Duodenal mucosa (tissue), 2 donors: ENCODE results near the gene PIGN.
"Not testable (repeated sequence)": the region's sequence is repeated elsewhere in the genome, so short reads cannot be mapped to it uniquely, and the experiment has no call there.

Source experiments
- H3K27ac ChIP-seq: one replicate; pipeline ENCODE4 v1.7.0; 2013; ENCODE audit warnings: low read depth, low read length
- H3K27me3 ChIP-seq, 2 donors: one replicate each; pipeline ENCODE4 v1.7.0; 2013; ENCODE audit warnings: low read length in 2 of 2, control low read depth in 1 of 2; ENCODE audit not compliant: insufficient read depth in 2 of 2, control insufficient read depth in 1 of 2
- H3K36me3 ChIP-seq, 2 donors: one replicate each; pipeline ENCODE4 v1.7.0; 2013; ENCODE audit warnings: low read length in 2 of 2, control low read depth in 1 of 2; ENCODE audit not compliant: insufficient read depth in 2 of 2, control insufficient read depth in 1 of 2
- H3K4me1 ChIP-seq, 2 donors: one replicate each; pipeline ENCODE4 v1.7.0; 2013; ENCODE audit warnings: low read length in 2 of 2, control low read depth in 1 of 2; ENCODE audit not compliant: insufficient read depth in 2 of 2, control insufficient read depth in 1 of 2
- H3K4me3 ChIP-seq, 2 donors: one replicate each; pipeline ENCODE4 v1.7.0; 2013; ENCODE audit warnings: low read length in 2 of 2, low read depth in 1 of 2
- H3K9ac ChIP-seq, 2 donors: one replicate each; pipeline ENCODE4 v1.7.0; 2013; ENCODE audit warnings: low read length in 2 of 2, low read depth in 1 of 2
- H3K9me3 ChIP-seq, 2 donors: one replicate each; pipeline ENCODE4 v1.7.0; 2013; ENCODE audit warnings: low read length in 2 of 2, control low read depth in 1 of 2; ENCODE audit not compliant: control insufficient read depth in 1 of 2

The PIGN gene

DNA sequence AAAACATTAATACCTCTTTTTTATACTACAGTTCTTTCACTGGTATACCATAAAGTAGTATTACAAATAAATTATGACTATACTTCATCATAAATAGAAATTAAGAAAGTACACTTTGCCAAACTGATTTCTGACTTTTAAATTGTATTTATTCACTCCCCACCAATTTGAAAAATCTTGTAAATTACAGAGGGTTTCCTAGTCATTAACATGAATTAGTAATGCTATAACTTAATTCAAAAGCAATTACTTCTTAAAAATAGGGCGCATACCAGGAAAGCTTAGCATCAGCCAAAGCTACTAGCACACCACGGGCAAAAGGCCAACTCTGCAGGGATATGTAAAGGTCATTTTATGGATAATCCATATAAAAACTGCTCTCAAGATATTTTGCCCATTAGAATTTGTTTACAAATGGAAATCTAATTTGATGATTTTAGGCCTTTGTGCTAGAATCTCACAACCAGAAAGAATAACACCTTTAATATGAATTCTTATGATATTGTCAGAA lies 142.3 kb downstream of the PIGN start:
- Histone ChIP-seq H3K27ac (no peak overlapping the region), H3K4me3 (no peak overlapping the region), H3K4me1 (no peaks in the 10 kb centered on the region), H3K27me3 (no peaks in the 10 kb centered on the region), H3K9me3 (peaks cover 3 to 6% of the 10 kb centered on the region in 2 donors), H3K9ac (no peak overlapping the region), H3K36me3 (no peaks in the 10 kb centered on the region)

DNA sequence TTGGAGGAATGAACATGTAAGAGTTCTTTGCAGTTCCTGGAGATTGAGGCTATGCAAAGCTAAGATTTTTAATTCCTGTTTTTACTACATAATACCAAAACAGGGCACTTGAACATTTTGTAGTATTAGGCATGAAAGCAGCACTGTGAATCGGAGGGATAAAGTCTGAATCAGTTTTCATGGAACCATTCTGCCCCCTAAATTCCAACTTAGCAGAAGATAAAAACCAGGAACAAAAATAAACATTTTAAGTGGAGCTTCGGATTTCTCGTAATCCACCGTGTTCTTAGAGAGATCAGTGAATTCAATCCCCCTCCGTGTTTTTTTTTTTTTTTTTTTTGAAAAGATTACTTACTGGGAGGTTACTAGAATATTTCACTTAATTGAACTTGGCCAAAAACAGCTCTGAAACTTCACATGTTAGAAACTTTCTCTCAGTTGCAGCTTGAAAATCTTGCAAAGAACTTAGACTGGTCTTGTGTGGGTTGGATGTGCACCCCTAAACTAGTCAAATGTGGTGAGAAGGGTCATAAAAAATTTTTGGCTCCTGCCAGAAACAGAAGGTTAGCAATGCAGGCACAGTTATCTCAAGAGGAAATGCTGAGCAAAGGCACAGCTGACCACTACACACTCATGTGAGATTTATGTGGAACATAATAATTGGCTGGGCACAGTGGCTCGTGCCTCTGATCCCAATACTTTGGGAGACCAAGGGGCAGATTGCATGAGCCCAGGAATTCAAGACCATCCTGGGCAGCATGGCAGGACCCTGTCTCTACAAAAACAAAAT lies 148.7 kb downstream of the PIGN start:
- no peaks in the 10 kb centered on the region for H3K9me3 ChIP-seq
- no peaks in the 10 kb centered on the region for H3K4me1 ChIP-seq
- H3K27ac ChIP-seq, result no peak overlapping the region
- H3K9ac ChIP-seq, result no peak overlapping the region
- H3K36me3 ChIP-seq, result no peaks in the 10 kb centered on the region
- H3K27me3 ChIP-seq, result no peaks in the 10 kb centered on the region
- H3K4me3 ChIP-seq, result no peak overlapping the region

DNA sequence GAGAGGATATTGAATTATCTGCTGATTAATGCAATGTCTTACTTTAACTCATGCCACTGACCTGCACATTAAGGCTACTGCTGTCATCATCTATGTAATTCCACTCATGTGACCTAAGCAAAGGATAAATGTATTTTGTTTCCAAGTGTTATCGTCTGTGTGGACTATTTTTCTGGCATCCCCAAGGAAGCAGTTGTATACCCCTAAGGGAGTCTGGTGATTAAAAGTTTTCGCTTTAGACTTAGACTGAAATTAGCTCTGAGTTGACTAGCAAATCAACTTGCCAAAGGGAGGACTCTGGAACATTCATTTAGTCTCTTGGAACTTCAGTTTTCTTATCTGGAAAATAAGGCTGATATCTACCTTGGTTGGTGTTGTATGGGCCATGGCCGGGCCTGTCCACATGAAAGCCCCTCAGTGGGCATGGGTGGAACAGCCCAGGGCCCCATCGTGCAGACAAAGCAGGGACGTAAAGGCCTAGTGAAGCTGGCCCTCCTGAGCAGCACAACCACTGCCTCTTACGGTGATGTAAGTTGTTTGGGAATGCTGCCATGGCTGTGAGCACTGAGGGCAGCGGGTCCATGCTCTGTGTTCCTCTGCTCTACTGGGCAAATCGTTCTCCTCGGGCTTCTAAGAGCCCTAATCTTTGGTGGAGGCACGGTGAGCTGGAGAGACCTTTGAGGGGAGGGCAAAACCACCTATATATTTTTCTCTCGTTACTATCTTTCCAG lies 149.7 kb downstream of the PIGN start:
- no peak overlapping the region for H3K9ac ChIP-seq
- H3K4me3 ChIP-seq, result no peak overlapping the region
- no peaks in the 10 kb centered on the region for H3K9me3 ChIP-seq
- no peak overlapping the region for H3K27ac ChIP-seq
- no peaks in the 10 kb centered on the region for H3K4me1 ChIP-seq
- no peaks in the 10 kb centered on the region for H3K27me3 ChIP-seq
- H3K36me3 ChIP-seq, result no peaks in the 10 kb centered on the region

DNA sequence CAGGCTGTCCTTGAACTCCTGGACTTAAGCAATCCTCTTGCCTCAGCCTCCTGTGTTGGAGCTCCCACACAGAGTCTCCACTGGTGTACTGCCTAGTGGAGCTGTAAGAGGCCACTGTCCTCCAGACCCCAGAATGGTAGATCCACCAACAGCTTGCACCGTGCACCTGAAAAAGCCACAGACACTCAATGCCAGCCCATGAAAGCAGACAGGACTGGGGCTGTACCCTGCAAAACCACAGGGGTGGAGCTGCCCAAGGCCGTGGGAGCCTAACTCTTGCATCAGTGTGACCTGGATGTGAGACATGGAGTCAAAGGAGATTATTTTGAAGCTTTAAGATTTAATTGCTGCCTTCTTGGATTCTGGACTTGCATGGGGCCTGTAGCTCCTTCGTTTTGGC lies 152.6 kb downstream of the PIGN start:
- H3K36me3 ChIP-seq, H3K4me1 ChIP-seq, H3K9ac ChIP-seq, H3K27me3 ChIP-seq, H3K27ac ChIP-seq, H3K4me3 ChIP-seq, H3K9me3 ChIP-seq: not testable (repeated sequence)

DNA sequence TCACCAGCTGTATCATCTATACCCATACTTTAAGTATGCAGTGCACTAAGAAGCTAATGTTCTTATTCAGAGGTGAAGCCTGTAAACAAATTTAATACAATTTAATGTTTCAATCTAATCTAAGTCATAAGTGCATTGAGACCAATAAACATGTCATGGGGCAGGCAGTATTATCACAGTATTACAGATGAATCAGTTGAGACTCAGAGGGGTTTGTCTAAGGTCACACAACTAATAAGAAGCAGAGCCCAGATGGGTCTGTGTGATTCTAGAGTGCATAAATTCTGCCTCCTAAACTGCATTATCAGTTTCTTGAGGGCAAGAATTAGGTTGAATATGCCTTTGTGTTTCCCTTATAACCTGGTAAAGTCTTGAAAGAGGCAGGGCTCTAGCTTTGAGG lies 153.1 kb downstream of the PIGN start:
- Histone ChIP-seq H3K9me3 (no peaks in the 10 kb centered on the region), H3K4me3 (no peak overlapping the region), H3K9ac (no peak overlapping the region), H3K36me3 (no peaks in the 10 kb centered on the region), H3K27me3 (no peaks in the 10 kb centered on the region), H3K4me1 (no peaks in the 10 kb centered on the region), H3K27ac (no peak overlapping the region)

DNA sequence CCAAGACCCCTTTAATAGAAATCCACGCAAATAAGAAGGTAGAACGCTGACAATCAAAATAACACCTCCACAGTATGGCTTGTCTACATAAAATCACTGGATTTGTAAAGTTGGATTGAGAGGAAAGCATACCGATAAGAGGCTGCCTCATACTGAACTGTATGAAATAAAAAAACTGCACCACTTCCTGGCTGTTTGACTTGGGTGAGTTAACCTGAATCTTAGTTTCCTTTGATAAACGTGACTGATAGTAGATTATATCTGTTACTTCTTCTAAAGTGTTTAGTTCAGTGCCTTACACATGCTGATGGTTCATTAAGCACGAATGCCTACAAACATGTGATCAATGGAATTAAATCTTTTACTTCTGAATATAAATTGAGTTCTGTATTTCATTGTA lies 153.6 kb downstream of the PIGN start:
- no peak overlapping the region for H3K9ac ChIP-seq

DNA sequence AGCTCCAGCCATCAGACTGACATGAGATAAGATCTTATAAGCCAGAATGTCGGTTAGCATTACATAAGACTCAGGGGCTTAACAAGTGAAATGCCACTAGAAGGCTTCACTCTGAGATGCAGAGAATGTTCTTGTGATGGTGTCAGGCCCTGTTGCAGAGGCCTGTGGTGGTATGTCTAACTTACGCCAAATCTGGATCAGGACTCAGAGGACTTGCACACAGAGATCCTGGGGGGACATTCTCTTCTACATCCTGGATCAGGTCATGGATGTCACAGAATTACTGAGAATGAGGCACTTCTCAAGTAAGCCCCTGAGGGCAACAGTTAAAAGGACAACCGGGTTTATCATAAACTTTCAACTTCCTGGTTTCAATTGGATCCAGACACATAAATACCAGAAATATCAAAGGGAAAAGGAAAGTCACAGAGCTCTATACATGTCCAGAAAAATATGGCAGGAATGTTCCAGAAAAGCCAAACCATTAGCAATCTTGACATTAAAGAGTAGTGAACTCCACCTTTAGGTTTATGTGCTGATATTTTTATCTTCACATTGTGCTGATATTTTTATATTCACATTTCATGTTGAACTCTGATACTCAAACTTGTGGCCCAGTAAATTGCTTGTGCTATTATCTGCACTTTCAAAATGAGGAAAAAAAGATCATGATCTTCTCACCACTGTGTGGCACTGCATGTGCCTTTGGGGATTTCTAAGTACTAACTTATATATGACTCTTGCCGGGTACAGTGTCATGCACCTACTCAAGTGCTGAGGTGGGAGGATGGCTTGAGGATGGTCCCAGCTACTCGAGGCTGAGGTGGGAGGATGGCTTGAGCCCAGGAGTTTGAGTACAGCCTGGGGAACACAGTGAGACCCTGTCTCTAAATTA lies 156.5 kb downstream of the PIGN start:
- H3K27me3 ChIP-seq, result no peaks in the 10 kb centered on the region
- H3K9me3 ChIP-seq, result no peaks in the 10 kb centered on the region
- H3K4me3 ChIP-seq, result no peak overlapping the region
- H3K9ac ChIP-seq, result no peak overlapping the region
- H3K36me3 ChIP-seq, result no peaks in the 10 kb centered on the region
- no peak overlapping the region for H3K27ac ChIP-seq
- H3K4me1 ChIP-seq, result no peaks in the 10 kb centered on the region

More for the DNA sequence above, 153.6 kb downstream of the PIGN start:
- no peaks in the 10 kb centered on the region for H3K9me3 ChIP-seq
- H3K36me3 ChIP-seq, result no peaks in the 10 kb centered on the region
- H3K27ac ChIP-seq, result no peak overlapping the region
- no peaks in the 10 kb centered on the region for H3K27me3 ChIP-seq
- no peak overlapping the region for H3K4me3 ChIP-seq
- H3K4me1 ChIP-seq, result no peaks in the 10 kb centered on the region

DNA sequence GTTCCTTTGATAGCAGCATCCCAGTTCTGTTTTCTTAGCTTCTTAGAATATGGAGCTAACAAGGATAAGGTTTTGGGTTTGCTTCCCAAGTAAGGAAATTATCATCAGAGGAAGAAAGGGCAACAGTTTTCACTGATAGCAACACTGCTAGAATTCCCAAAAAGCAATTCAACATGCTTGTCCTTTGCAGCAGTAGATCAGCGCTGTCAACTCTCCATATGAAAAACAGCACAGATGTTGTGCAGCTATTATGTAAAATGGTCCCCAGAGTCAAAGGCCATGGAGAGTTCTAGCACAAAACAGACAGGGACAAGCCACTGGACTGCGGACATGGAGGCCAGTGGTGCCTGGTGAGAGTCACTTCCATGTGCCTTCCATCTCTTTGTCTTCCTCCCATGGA lies 158.1 kb downstream of the PIGN start:
- Histone ChIP-seq H3K9ac (no peak overlapping the region), H3K9me3 (no peaks in the 10 kb centered on the region), H3K4me3 (no peak overlapping the region), H3K27me3 (no peaks in the 10 kb centered on the region), H3K27ac (no peak overlapping the region), H3K36me3 (no peaks in the 10 kb centered on the region), H3K4me1 (no peaks in the 10 kb centered on the region)

DNA sequence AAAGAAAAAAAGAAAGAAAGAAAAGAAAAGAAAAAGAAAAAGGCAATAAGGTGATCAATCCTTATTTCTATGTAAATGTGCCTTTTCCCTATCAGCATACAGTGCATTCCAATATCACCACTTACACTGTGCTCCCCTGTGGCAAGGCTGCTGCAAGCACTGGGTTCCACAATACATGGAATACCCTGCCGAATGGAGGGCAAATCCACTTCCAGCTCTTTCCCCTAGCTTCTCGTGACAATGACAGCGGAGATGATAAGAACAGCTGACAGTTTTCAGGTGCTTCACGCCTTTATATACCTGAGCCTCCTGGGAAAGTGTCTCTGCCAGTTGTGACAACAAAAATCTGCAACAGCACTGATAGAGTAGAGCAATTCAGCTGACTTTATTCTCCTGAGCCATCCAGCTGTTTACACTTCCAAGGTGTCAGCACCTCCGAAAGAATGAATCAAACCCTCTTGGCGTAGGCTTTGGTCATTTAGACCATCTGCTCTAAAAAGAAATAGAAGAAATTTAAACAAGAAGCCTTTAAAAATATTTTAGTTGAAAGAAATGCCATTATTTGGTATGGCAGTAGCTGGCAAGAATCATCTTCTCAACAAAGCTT lies 158.8 kb downstream of the PIGN start:
- H3K4me3 ChIP-seq, result no peak overlapping the region
- no peaks in the 10 kb centered on the region for H3K4me1 ChIP-seq

More for the DNA sequence above, 158.8 kb downstream of the PIGN start:
- Histone ChIP-seq H3K27ac (no peak overlapping the region), H3K27me3 (no peaks in the 10 kb centered on the region), H3K9ac (no peak overlapping the region), H3K36me3 (no peaks in the 10 kb centered on the region), H3K9me3 (no peaks in the 10 kb centered on the region)
